H1 (cell line): Measurements from ENCODE around the gene FKBP1A. TPM values are rescaled to one million over a fixed set of nuclear protein-coding genes. Genes with fewer than 3 reads are reported as not detected.
A peak's percentile ranks its signal among the peaks of the same experiment; 100 is the strongest.

Source experiments
- CTCF ChIA-PET: fragments of 300-600 bp; sonication (Branson Sonifier 250); formaldehyde crosslinking; loops from one replicate; lab custom pipeline; 2021; ENCODE audit not compliant: partially characterized antibody; lab: Charles Lee
- POLR2A ChIA-PET: fragments of 300-600 bp; sonication (Branson Sonifier 250); formaldehyde crosslinking; loops from one replicate; lab custom pipeline; 2021; ENCODE audit warnings: inconsistent platforms; ENCODE audit not compliant: partially characterized antibody; lab: Charles Lee
- DNase-seq, 2 experiments: peaks; one replicate each; pipeline versions ENCODE4 v3.0.0 to v3.0.0-alpha.2; 2010 to 2022; ENCODE audit warnings: low spot score in 2 of 2, low read depth in 1 of 2, mixed read lengths in 1 of 2
- FAIRE-seq: peaks from 2 replicates; lab custom pipeline; 2011; peaks lifted over from hg19 to GRCh38; lab: Jason Lieb, UNC
- H2AFZ ChIP-seq: 2 replicates; pipeline ENCODE4 v1.8.1; 2012; ENCODE audit warnings: low read length, inconsistent platforms
- H2AK5ac ChIP-seq: 2 replicates; pipeline ENCODE4 v1.6.1; 2013; ENCODE audit warnings: low read depth, low read length
- H2BK120ac ChIP-seq: replicated peaks from 2 replicates; pipeline ENCODE3; 2013; ENCODE audit warnings: low read depth, low read length, inconsistent platforms
- H2BK12ac ChIP-seq: 2 replicates; pipeline ENCODE4 v1.6.1; 2013; ENCODE audit warnings: low read depth, low read length
- H2BK15ac ChIP-seq: 2 replicates; pipeline ENCODE4 v1.6.1; 2013; ENCODE audit warnings: low read length
- H2BK20ac ChIP-seq: 2 replicates; pipeline ENCODE4 v1.6.1; 2013; ENCODE audit warnings: low read length
- H2BK5ac ChIP-seq: 2 replicates; pipeline ENCODE4 v1.6.1; 2013; ENCODE audit warnings: low read depth, low read length
- H3K14ac ChIP-seq: 2 replicates; pipeline ENCODE4 v1.6.1; 2013; ENCODE audit warnings: inconsistent platforms; ENCODE audit not compliant: insufficient read length
- H3K18ac ChIP-seq: 2 replicates; pipeline ENCODE4 v1.6.1; 2013; ENCODE audit warnings: low read length; ENCODE audit errors: extremely low read depth
- H3K23ac ChIP-seq: 2 replicates; pipeline ENCODE4 v1.6.1; 2013; ENCODE audit warnings: inconsistent platforms; ENCODE audit not compliant: insufficient read length
- H3K23me2 ChIP-seq: 2 replicates; pipeline ENCODE4 v1.6.1; 2013; ENCODE audit warnings: low read depth, low read length
- H3K27ac ChIP-seq: 2 replicates; pipeline ENCODE4 v1.6.1; 2011; ENCODE audit warnings: low read depth, low read length, inconsistent platforms
- H3K27me3 ChIP-seq, 4 experiments: replicated peaks in 1 of 4; 1 replicate in 1 of 4; 2 replicates in 3 of 4; pipeline versions ENCODE4 v1.6.1 to v1.8.1; 2011 to 2013; ENCODE audit warnings: low read length in 3 of 4, mild to moderate bottlenecking in 3 of 4, inconsistent platforms in 2 of 4, mixed read lengths in 2 of 4, moderate library complexity in 1 of 4; ENCODE audit not compliant: control insufficient read depth in 3 of 4, insufficient read depth in 3 of 4; ENCODE audit errors: extremely low read depth in 1 of 4
- H3K36me3 ChIP-seq, 4 experiments: 2 replicates each; pipeline versions ENCODE4 v1.6.1 to v1.8.1; 2011 to 2013; ENCODE audit warnings: mild to moderate bottlenecking in 4 of 4, low read length in 3 of 4, moderate library complexity in 2 of 4, control low read depth in 1 of 4, inconsistent platforms in 1 of 4; ENCODE audit not compliant: insufficient read depth in 4 of 4, control insufficient read depth in 2 of 4
- H3K4ac ChIP-seq: replicated peaks from 2 replicates; pipeline ENCODE3; 2013; ENCODE audit warnings: low read length, low read depth, mixed read lengths, inconsistent platforms; ENCODE audit not compliant: insufficient read length
- H3K4me1 ChIP-seq, 4 experiments: replicated peaks in 1 of 4; 1 replicate in 1 of 4; 2 replicates in 3 of 4; pipeline versions ENCODE4 v1.6.1 to v1.8.1; 2011 to 2013; ENCODE audit warnings: low read length in 3 of 4, inconsistent platforms in 2 of 4, mixed read lengths in 1 of 4; ENCODE audit not compliant: insufficient read depth in 4 of 4, control insufficient read depth in 3 of 4
- H3K4me2 ChIP-seq, 2 experiments: 2 replicates each; pipeline versions ENCODE4 v1.6.1 to v1.8.1; 2011 to 2013; ENCODE audit warnings: low read depth in 2 of 2, low read length in 2 of 2, control low read depth in 1 of 2, inconsistent platforms in 1 of 2, mild to moderate bottlenecking in 1 of 2; ENCODE audit not compliant: insufficient read depth in 1 of 2
- H3K4me3 ChIP-seq, 4 experiments: fragments of 200-600, 300-600 bp in 1 of 4; sonication (generic), shearing (Covaris generic), sonication (Bioruptor Twin) in 1 of 4; 2 replicates each; pipeline versions ENCODE4 v1.5.1 to v1.8.1; 2011 to 2016; ENCODE audit warnings: low read length in 4 of 4, low read depth in 3 of 4, control low read depth in 2 of 4, inconsistent platforms in 2 of 4, mild to moderate bottlenecking in 2 of 4, mixed read lengths in 1 of 4, moderate library complexity in 1 of 4; ENCODE audit not compliant: insufficient read depth in 2 of 4; ENCODE audit errors: extremely low read depth in 1 of 4
- H3K56ac ChIP-seq: replicated peaks from 2 replicates; pipeline ENCODE3; 2013; ENCODE audit warnings: low read depth, mild to moderate bottlenecking, mixed read lengths, low read length, inconsistent platforms; ENCODE audit not compliant: insufficient read length
- H3K79me1 ChIP-seq: 2 replicates; pipeline ENCODE4 v1.6.1; 2013; ENCODE audit warnings: low read depth, low read length, control low read depth
- H3K79me2 ChIP-seq, 2 experiments: 2 replicates each; pipeline versions ENCODE4 v1.6.1 to v1.8.1; 2012 to 2013; ENCODE audit warnings: low read length in 2 of 2, mild to moderate bottlenecking in 2 of 2, inconsistent platforms in 1 of 2; ENCODE audit not compliant: insufficient read depth in 2 of 2, control insufficient read depth in 1 of 2
- H3K9ac ChIP-seq, 4 experiments: replicated peaks in 1 of 4; 1 replicate in 1 of 4; 2 replicates in 3 of 4; pipeline versions ENCODE4 v1.6.1 to v1.8.1; 2011 to 2013; ENCODE audit warnings: low read depth in 3 of 4, low read length in 3 of 4, control low read depth in 2 of 4, mild to moderate bottlenecking in 2 of 4, moderate library complexity in 2 of 4, inconsistent platforms in 1 of 4; ENCODE audit errors: extremely low read depth in 1 of 4
- H3K9me3 ChIP-seq, 2 experiments: 2 replicates each; pipeline versions ENCODE4 v1.6.1 to v1.8.1; 2012 to 2013; ENCODE audit warnings: mild to moderate bottlenecking in 2 of 2, moderate library complexity in 2 of 2, control low read depth in 1 of 2, inconsistent platforms in 1 of 2, low read depth in 1 of 2, low read length in 1 of 2, mixed read lengths in 1 of 2; ENCODE audit not compliant: insufficient read depth in 2 of 2
- H4K20me1 ChIP-seq, 2 experiments: replicated peaks in 1 of 2; 2 replicates each; pipeline versions ENCODE3 to v1.8.1; 2011 to 2013; ENCODE audit warnings: inconsistent platforms in 2 of 2, low read length in 2 of 2, mild to moderate bottlenecking in 1 of 2; ENCODE audit not compliant: insufficient read depth in 2 of 2, control insufficient read depth in 1 of 2
- H4K5ac ChIP-seq: 2 replicates; pipeline ENCODE4 v1.6.1; 2013; ENCODE audit warnings: low read length, low read depth, mixed read lengths, inconsistent platforms; ENCODE audit not compliant: insufficient read length
- H4K8ac ChIP-seq: 2 replicates; pipeline ENCODE4 v1.8.0; 2013; ENCODE audit warnings: mild to moderate bottlenecking, moderate library complexity, low read length, inconsistent platforms; ENCODE audit not compliant: insufficient read depth; ENCODE audit errors: extremely low read depth
- H4K91ac ChIP-seq: replicated peaks from 2 replicates; pipeline ENCODE3; 2013; ENCODE audit warnings: low read length, mixed read lengths, inconsistent platforms; ENCODE audit not compliant: insufficient read length
- CBX5 ChIP-seq: fragments of 300-800, 300-1000 bp; sonication (generic); IDR thresholded peaks from 2 replicates; pipeline ENCODE4 v1.7.1; 2016; ENCODE audit warnings: antibody characterized with exemption, low read length, low read depth
- HDAC6 ChIP-seq: IDR thresholded peaks from one replicate; pipeline ENCODE4 v1.7.1; 2012; ENCODE audit warnings: low read depth, mild to moderate bottlenecking, inconsistent platforms, low read length, moderate library complexity
- MAX ChIP-seq: IDR thresholded peaks from 2 replicates; pipeline ENCODE4 v1.6.1; 2012; ENCODE audit warnings: inconsistent platforms
- RFX5 ChIP-seq: IDR thresholded peaks from 2 replicates; pipeline ENCODE4 v1.6.1; 2011; ENCODE audit warnings: low read depth, low read length, improper control_type of control experiment, borderline replicate concordance
- TCF12 ChIP-seq: IDR thresholded peaks from 2 replicates; pipeline ENCODE4 v1.6.1; 2011; ENCODE audit warnings: low read depth, mild to moderate bottlenecking, low read length
- YY1 ChIP-seq: IDR thresholded peaks from 2 replicates; pipeline ENCODE4 v1.6.1; 2011; ENCODE audit warnings: low read depth, mild to moderate bottlenecking, low read length
- WGBS, 2 experiments: shearing (Covaris generic) in 1 of 2; methylation state at CpG; one replicate each; pipeline versions ENCODE4 v1.1.6 to v1.1.7; 2013 to 2015; ENCODE audit warnings: low lambda C conversion rate in 2 of 2, mixed read lengths in 2 of 2, inconsistent platforms in 1 of 2, low coverage in 1 of 2, missing lambda C conversion rate in 1 of 2; ENCODE audit not compliant: insufficient replicate concordance in 2 of 2, insufficient coverage in 1 of 2, insufficient read length in 1 of 2; ENCODE audit errors: extremely low coverage in 1 of 2, missing lambda C conversion rate in 1 of 2; 5-methylcytosine and 5-hydroxymethylcytosine counted together
- polyA plus RNA-seq, 7 experiments: library from polyadenylated mRNA; depleted of rRNA in 3 of 7; stranded (reverse) in 5 of 7; unstranded in 2 of 7; fragments of >200 nt in 5 of 7; fragments of 200-250 nt in 2 of 7; gene quantifications; 1 replicate in 5 of 7; 2 replicates in 1 of 7; 4 replicates in 1 of 7; pipeline versions ENCODE4 v1.2.1 to v1.2.3, GENCODE V29; 2011 to 2013; ENCODE audit warnings: missing spikeins in 2 of 7, mixed read lengths in 2 of 7
- total RNA-seq: library from RNA; stranded (reverse); fragmentation: NEBNext Ultra II Directional; extraction: Animal tissue kit (Norgen Biotek cat#: 25700); gene quantifications from 2 replicates; pipeline ENCODE4 v1.2.1, GENCODE V29; 2021

FKBP1A gene
- total and polyA plus RNA-seq, 2 of the 8 experiments (the other 6 are each of a cell fraction or from before 2014, with no cell fraction given) = 250 to 685 TPM

GRCh38 chr20:1341561-1342265, 51.1 kb downstream of the FKBP1A start:
- no peak overlapping the region for H4K5ac ChIP-seq
- H3K23me2 ChIP-seq = no peaks in the 10 kb centered on the region
- no peak overlapping the region for H3K9ac ChIP-seq
- no peak overlapping the region for H2BK20ac ChIP-seq
- H3K14ac ChIP-seq = no peak overlapping the region
- H3K56ac ChIP-seq = no peak overlapping the region
- ChIA-PET CTCF (interaction anchor here (0.8 to 3.2 kb wide), 5 partner anchors 9 to 95 kb away, joined by 3 to 13 read pairs (median 4); partner anchors contain the start of gene FKBP1A), POLR2A (interaction anchor here (1.2 to 5.0 kb wide), 3 partner anchors 9 to 41 kb away, joined by 3 to 34 read pairs (median 6); partner anchors contain the start of gene SDCBP2)
- no peak overlapping the region for H2BK5ac ChIP-seq
- H3K27ac ChIP-seq = no peak overlapping the region
- H3K23ac ChIP-seq = no peak overlapping the region
- H3K79me2 ChIP-seq = no peaks in the 10 kb centered on the region
- no peak overlapping the region for H2BK12ac ChIP-seq
- no peak overlapping the region for H3K18ac ChIP-seq
- H2BK120ac ChIP-seq = no peak overlapping the region
- H2BK15ac ChIP-seq = no peak overlapping the region
- H3K4me2 ChIP-seq = no peak overlapping the region
- no peaks in the 10 kb centered on the region for H3K36me3 ChIP-seq
- TF ChIP-seq YY1 = no peak
- TF ChIP-seq HDAC6 = no peak
- no peak for TF ChIP-seq RFX5
- no peak for TF ChIP-seq CBX5
- no peak for TF ChIP-seq TCF12
- TF ChIP-seq MAX = no peak
- H4K91ac ChIP-seq = no peak overlapping the region
- no peak overlapping the region for H3K4ac ChIP-seq
- DNase-seq (peak in 1 of 2 experiments; percentile 30), FAIRE-seq (no peak)
- no peak overlapping the region for H2AFZ ChIP-seq
- WGBS, 2 experiments = 80% methylated on average over 5 of the region's 5 CpGs; no CpG with 5 or more reads in 1 of the 2 experiments
- peaks cover 0 to 2% (median 0%) of the 10 kb centered on the region in 4 experiments; a peak in 3 of 7 replicates for H3K4me1 ChIP-seq
- H3K4me3 ChIP-seq = no peak overlapping the region
- no peaks in the 10 kb centered on the region for H3K79me1 ChIP-seq
- H3K27me3 ChIP-seq = no peaks in the 10 kb centered on the region
- no peak overlapping the region for H2AK5ac ChIP-seq
- peaks cover 5 to 20% of the 10 kb centered on the region in 2 experiments for H4K20me1 ChIP-seq
- H3K9me3 ChIP-seq = no peaks in the 10 kb centered on the region
- H4K8ac ChIP-seq = no peak overlapping the region
